Right ventricle myocardium superior (tissue), 1 donor: ENCODE data around the gene RNF41. TPM values are rescaled to one million over a fixed set of nuclear protein-coding genes. Genes with fewer than 3 reads are reported as not detected.
"Not testable (repeated sequence)": the region's sequence is repeated elsewhere in the genome, so short reads cannot be mapped to it uniquely, and the experiment has no call there.

Experiments used
- ATAC-seq: fragments of 200-7000 bp; cut with Tn5 transposase; one replicate; pipeline ENCODE4 v1.9.1; 2020; ENCODE audit warnings: mild to moderate bottlenecking; ENCODE audit not compliant: poor library complexity
- DNase-seq: peaks from one replicate; pipeline ENCODE4 v3.0.0-alpha.2; 2020
- intact Hi-C: fragments of 100-400 bp; cut with DNase I; formaldehyde crosslinking; loops from one replicate; pipeline ENCODE4 v1.11.2; 2022
- total RNA-seq: library from RNA; stranded (reverse); fragmentation: NEBNext Ultra II Directional; extraction: Animal tissue kit (Norgen Biotek cat#: 25700); gene quantifications from one replicate; pipeline ENCODE4 v1.2.1, GENCODE V29; 2021
- donor health status: DM: no; HTN: yes; CAD: no; lungs with severe emphysema.

RNF41 gene
- total RNA-seq, 1 donor from 2014 or later = 48.1 TPM

DNA sequence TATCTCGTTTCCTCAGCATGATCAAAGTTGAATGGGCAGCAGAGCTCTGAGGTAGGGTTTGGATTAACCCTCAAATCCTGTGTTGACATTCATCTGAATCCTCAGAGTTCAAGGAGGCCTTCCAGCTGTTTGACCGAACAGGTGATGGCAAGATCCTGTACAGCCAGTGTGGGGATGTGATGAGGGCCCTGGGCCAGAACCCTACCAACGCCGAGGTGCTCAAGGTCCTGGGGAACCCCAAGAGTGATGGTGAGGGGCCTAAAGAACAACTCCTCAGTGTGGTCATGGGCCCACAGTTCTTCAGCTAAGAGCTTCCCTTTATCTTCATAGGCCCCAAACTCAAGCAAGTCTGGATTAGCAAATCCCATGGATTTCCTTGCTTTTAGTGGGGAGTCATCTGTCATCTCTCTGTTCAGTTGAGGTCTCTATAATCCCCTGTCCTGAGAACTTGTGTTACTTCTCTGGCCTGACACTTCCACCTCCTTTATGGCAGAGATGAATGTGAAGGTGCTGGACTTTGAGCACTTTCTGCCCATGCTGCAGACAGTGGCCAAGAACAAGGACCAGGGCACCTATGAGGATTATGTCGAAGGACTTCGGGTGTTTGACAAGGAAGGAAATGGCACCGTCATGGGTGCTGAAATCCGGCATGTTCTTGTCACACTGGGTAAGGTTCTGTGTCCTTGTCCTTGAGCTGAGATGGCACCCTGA lies 62.1 kb downstream of the RNF41 start:
- ATAC-seq = no peak
- intact Hi-C loops = loop anchor here (2.0 to 5.0 kb wide), 2 partner anchors 33 to 42 kb away; partner anchors contain the start of genes RPL41 and ZC3H10
- no peak for DNase-seq

DNA sequence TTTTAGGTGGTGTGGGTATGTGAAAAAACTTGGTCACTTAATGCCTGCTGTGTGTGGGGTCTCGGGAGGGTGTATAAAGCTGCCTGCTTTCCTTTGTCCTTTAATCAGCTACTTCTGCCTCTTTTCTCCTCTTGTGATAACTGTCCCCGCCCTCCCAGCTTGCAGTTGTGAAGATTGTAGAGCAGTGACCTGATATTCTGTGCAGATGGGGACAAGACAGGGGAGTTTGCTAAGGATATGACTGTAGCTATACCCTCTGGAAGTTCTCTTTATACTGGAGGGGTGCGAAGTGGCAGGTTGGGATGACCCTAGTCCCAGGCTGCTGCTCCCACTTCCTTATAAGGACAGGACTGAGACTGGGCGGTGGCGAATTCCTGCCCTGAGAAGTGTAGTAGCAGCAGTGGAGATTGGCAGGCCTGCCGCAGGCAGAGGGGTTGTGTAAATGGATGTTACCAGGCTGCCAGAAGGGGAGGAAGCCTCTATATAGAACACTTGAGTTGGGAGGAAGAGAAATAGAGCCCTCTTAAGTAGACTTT lies 62.7 kb downstream of the RNF41 start:
- ATAC-seq = peak; percentile 75
- DNase-seq = peak; percentile 92
- intact Hi-C loops = loop anchor here (2.0 to 5.0 kb wide), 2 partner anchors 32 to 42 kb away; partner anchors contain the start of genes RPL41 and ZC3H10

DNA sequence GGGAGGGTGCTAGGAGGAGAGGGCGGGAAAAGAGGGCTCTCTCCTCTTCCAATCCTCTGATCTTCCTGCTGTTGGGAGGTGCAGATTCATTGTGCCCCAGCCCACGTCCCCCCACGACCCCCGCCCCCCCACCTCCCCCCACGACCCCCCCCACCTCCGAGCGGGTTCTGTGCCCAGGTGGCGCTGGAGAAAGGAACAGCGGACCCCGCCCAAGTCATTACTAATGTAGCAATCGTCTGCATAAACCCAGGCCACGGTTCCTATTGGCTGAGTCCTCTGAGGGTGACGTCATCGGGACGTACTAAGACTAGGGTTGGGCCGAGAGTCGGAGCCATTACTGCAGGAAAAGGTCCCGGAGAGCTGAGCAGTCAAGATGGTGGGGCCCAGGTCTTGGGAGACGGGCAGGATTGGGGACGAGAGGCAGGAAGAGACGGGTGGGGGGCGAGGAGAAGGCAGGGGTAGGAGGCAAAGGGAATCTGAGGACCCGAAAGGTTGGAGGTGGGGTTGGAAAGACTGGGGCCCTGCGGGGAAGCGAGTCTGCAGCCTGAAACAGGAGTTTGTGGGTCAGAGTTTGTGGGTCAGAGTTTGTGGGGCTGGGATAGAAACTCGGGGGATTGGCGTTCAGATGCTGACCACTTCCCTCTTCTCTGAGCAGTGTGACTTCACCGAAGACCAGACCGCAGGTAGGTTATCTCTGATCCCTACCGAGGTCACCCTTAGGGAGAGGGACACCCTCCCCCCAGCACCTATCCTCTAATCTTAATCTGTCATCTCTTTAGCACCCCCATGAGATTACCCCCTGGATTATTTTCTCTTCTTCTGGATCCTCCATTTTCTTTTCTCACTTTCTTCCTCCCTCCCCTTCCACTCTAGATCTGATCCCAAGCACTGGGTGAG lies 63.4 kb downstream of the RNF41 start, which contains the start of gene MYL6:
Gene MYL6, plus strand, starts transcription at position 331 of the 897 bp plus-strand sequence. Its CDS starts 43 bp downstream, at position 374.
- DNase-seq = peak; percentile 97
- intact Hi-C loops = loop anchor here (2.0 to 5.0 kb wide), 2 partner anchors 31 to 41 kb away; partner anchors contain the start of genes RPL41 and ZC3H10
- peak; percentile 90 for ATAC-seq

DNA sequence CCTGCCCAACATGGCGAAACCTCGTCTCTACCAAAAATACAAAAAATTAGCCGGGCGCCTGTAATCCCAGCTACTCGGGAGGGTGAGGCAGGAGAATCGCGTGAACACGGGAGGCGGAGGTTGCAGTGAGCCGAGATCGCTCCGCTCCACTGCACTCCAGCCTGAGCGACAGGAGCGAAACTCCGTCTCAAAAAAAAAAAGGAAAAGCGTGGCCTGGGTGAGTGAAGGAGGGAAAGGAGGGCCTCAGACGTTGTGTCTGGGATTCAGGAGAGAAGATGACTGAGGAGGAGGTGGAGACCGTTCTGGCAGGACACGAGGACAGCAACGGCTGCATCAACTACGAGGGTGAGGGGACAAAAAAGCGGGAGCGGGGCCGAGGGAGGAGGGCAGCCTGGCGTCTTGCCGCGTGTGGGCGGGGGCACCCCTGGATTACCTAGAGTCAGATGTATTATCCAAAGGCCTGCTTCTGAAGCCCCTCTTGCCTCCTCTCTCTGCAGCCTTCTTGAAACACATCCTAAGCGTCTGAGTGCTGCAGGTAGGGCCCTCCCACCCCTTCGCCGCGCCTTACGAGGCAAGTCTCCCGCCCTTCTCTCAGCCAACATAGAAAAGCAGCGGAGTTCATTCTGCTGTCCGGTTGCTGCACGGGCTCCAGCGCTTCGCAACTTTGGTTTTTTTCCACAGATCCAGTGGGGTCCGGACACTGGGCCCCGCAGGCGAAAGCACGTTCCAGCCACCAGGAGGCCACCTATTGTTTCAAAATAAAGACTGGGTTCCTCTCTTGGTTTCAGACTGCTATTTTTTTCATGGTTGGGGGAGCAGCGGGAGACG lies 64.3 kb downstream of the RNF41 start:
- DNase-seq (peak; percentile 83), ATAC-seq (peak; percentile 50)
- intact Hi-C loops = loop anchor here (2.0 to 5.0 kb wide), 2 partner anchors 31 to 40 kb away; partner anchors contain the start of genes RPL41 and ZC3H10

DNA sequence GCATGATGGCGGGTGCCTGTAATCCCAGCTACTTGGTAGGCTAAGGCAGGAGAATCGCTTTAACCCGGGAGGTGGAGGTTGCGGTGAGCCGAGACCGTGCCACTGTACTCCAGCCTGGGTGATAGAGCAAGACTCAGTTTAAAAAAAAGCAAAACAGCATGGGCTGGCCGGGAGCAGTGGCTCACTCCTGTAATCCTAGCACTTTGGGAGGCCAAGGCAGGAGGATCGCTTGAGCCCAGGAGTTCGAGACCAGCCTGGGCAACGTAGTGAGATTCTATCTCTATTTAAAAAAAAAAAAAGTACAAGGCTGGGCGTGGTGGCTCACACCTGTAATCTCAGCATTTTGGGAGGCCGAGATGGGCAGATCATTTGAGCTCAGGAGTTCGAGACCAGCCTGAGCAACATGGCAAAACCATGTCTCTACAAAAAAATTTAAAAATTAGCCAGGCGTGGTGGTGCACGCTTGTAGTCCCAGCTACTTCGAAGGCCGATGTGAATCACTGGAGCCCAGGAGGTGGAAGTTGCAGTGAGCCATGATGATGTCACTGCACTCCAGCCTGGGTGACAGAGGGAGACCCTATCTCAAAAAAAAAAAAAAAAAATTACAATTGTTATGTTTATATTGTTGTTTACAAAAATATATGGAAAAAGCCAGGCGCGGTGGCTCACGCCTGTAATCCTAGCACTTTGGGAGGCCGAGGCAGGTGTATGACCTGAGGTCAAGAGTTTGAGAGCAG lies 65.1 kb downstream of the RNF41 start:
- not testable (repeated sequence) for DNase-seq, ATAC-seq
- intact Hi-C loops = loop anchor here (5.0 kb wide), 1 partner anchor 39 kb away; the partner anchor contains the start of genes RPL41 and ZC3H10

DNA sequence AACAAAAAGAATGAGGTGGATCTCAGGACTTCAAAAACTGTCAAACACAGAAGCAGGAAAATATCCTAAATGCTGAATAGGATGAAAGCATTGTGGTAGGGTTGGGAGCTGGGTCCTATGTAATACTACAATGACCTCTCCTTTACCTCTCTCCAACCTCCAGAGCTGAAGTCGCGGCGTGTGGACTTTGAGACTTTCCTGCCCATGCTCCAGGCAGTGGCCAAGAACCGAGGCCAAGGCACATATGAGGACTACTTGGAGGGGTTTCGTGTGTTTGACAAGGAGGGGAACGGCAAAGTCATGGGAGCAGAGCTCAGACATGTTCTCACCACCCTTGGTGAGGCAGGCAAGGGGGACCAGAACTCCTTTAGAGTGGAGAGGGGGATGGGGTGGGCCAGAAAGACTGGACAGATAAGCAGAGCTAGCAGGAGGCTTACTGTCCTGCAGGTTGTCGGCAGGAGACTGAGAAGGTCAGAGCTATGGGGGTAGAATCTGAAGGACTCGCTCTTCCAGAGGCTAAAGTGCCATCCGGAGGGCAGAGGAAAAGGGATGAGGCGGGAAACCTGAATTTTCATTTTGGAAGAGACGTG lies 66.4 kb downstream of the RNF41 start:
- ATAC-seq (no peak), DNase-seq (no peak)
- intact Hi-C loops = loop anchor here (5.0 kb wide), 1 partner anchor 38 kb away; the partner anchor contains the start of genes RPL41 and ZC3H10

DNA sequence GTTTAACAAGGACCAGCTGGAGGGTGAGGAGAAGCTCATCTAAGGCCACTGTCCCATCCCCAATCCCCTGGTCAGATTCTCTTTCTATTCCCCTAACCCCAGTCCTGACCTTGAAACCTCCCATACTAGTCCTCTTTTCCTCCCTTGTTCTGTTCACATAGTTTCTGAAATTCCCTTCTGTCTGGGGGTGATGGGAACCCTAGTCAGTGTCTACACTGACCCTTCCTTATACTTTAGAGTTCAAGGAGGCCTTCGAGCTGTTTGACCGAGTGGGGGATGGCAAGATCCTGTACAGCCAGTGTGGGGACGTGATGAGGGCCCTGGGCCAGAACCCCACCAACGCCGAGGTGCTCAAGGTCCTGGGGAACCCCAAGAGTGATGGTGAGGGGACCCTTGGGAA lies 66.9 kb downstream of the RNF41 start:
- DNase-seq = no peak
- intact Hi-C loops = loop anchor here (5.0 kb wide), 1 partner anchor 38 kb away; the partner anchor contains the start of genes RPL41 and ZC3H10
- no peak for ATAC-seq

DNA sequence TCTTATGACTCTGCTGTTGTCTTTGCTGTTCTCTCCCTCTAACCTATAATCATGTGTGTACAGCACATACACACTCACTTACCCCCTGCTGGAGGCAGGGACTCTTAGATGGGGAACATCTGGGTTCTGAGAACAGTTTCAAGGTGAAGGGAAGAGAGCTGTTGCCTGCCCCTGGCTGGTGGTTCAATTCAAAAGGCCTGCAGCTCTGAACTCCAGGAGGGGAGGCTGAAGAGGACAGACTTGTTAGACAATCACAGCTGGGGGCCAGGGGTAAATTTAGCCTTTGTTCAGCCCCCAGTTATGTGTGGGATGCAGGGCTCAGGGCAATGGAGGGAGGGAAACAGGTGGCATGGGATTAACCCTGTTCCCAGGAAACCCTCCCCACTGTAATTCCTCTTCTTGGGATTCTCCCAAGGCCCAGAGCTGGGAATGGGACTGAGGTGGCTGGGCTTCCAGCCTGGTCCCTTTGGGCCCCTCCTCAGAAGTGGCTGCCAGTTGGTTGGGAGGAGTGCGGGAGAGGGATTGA lies 67.4 kb downstream of the RNF41 start:
- ATAC-seq (no peak), DNase-seq (no peak)

DNA sequence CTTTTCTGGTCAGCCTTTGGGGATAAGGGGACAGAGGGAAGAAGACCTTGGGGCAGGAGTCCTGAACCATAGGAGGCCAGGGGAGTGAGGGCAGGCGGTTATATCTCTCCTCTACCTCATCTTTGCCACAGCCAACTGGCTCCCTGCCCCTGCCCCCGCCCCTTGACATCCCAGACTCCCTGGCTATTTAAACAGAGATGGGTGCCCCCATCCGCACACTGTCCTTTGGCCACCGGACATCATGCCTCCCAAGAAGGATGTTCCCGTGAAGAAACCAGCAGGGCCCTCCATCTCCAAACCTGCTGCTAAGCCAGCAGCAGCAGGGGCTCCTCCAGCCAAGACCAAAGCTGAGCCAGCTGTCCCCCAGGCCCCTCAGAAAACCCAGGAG lies 68.0 kb downstream of the RNF41 start:
- DNase-seq (no peak), ATAC-seq (no peak)
- intact Hi-C loops = no loop called here

More for the DNA sequence above, 67.4 kb downstream of the RNF41 start:
- intact Hi-C loops = no loop called here

DNA sequence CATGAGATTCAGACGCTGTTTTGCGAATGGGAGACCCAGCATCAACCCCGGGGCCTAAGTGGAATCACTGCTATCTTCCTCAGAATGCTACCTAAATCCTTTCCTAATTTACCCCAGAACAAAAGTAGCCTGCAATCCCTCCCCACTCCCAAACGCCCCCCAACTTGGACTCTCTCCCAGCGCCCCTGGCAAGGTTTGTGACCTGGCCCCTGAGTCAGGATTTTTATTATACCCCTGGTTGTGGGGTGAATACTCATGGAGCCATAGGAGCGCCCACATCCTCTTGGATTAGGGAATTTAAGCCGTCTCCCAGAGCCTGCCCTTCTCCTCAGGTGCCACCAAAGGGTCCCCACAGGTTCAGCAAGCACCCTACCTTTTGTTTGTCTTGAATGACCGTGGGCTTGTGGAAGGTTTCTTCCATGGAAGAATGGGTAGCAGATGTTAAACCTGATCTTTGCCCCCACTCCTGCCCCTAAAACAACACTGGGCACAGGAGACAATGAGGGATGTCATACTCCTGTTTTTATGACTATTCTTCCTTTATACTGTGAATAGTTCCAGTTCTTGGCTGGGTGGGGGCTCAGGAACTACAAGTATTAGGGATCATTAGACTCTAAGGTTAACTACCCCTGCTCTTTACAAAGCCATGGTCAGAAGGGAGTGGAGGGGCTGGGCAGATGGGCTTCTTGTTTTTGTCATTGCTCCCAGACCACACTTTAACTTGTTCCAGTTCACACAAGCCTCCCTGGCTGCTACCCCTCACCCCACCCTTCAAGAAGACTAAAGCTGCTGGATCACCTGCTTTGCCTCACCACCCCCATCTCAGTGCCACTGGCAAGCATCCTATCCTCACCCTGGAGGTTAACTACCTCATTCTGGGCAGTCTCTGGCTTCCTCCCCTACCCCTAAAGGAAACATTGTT lies 68.7 kb downstream of the RNF41 start:
- intact Hi-C loops = no loop called here
- no peak for DNase-seq
- ATAC-seq = no peak

Other genes with a start within 250 kb of the RNF41 start
- 111 TPM for gene RAB5B, start 247.8 kb downstream of the RNF41 start, total RNA-seq
- gene SUOX, start 224.6 kb downstream of the RNF41 start, total RNA-seq = 29.7 TPM
- gene IKZF4, start 200.9 kb downstream of the RNF41 start, total RNA-seq = 7.0 TPM
- gene RPS26, start 180.0 kb downstream of the RNF41 start, total RNA-seq = 34.6 TPM
- 4.8 TPM for gene ERBB3, start 141.8 kb downstream of the RNF41 start, total RNA-seq
- 68.0 TPM for gene PA2G4, start 117.4 kb downstream of the RNF41 start, total RNA-seq
- gene RPL41, start 105.3 kb downstream of the RNF41 start, total RNA-seq = 1,888 TPM
- 5.8 TPM for gene ZC3H10, start 103.7 kb downstream of the RNF41 start, total RNA-seq
- gene ESYT1, start 93.7 kb downstream of the RNF41 start, total RNA-seq = 27.0 TPM
- 42.7 TPM for gene MYL6B, start 69.3 kb downstream of the RNF41 start, total RNA-seq
- 513 TPM for gene MYL6, start 63.6 kb downstream of the RNF41 start, total RNA-seq
- gene SMARCC2, start 32.4 kb downstream of the RNF41 start, total RNA-seq = 63.4 TPM
- 18.8 TPM for gene NABP2, start 2.4 kb upstream of the RNF41 start, total RNA-seq
- not detected for gene SLC39A5, start 8.1 kb upstream of the RNF41 start, total RNA-seq
- gene ANKRD52, start 36.5 kb upstream of the RNF41 start, total RNA-seq = 24.6 TPM
- gene COQ10A, start 45.0 kb upstream of the RNF41 start, total RNA-seq = 153 TPM
- 779 TPM for gene CS, start 78.4 kb upstream of the RNF41 start, total RNA-seq
- gene CNPY2, start 94.1 kb upstream of the RNF41 start, total RNA-seq = 31.2 TPM
- gene PAN2, start 112.1 kb upstream of the RNF41 start, total RNA-seq = 38.6 TPM
- gene IL23A, start 117.0 kb upstream of the RNF41 start, total RNA-seq = not detected
- gene STAT2, start 138.2 kb upstream of the RNF41 start, total RNA-seq = 28.3 TPM
- not detected for gene APOF, start 140.9 kb upstream of the RNF41 start, total RNA-seq
- 2.7 TPM for gene TIMELESS, start 227.5 kb upstream of the RNF41 start, total RNA-seq
- not detected for gene MIP, start 232.7 kb upstream of the RNF41 start, total RNA-seq
- gene SPRYD4, start 246.7 kb upstream of the RNF41 start, total RNA-seq = 2.9 TPM